Endothelial cell of umbilical vein (primary cell): ENCODE measurements around the gene POFUT2. TPM values are rescaled to one million over a fixed set of nuclear protein-coding genes. Genes with fewer than 3 reads are reported as not detected.

Experiments used
- BruUV-seq: library from RNA; stranded (reverse); fragments of 400-500 nt; replicated peaks from 2 replicates; lab custom pipeline; 2021; lab: Mats Ljungman, UMichigan
- CTCF ChIA-PET: fragments of 300-600, 350-600 bp; sonication (Branson Sonifier 250); formaldehyde crosslinking; loops from one replicate; lab custom pipeline; 2021; ENCODE audit warnings: antibody characterized with exemption, inconsistent platforms; lab: Charles Lee
- POLR2A ChIA-PET: fragments of 300-600, 350-600 bp; sonication (Branson Sonifier 250); formaldehyde crosslinking; loops from one replicate; lab custom pipeline; 2021; ENCODE audit warnings: antibody characterized with exemption, inconsistent platforms; lab: Charles Lee
- DNase-seq: peaks from one replicate; pipeline ENCODE4 v3.0.0-alpha.2; 2011; ENCODE audit warnings: low read depth, low spot score
- FAIRE-seq: peaks from 2 replicates; lab custom pipeline; 2011; peaks lifted over from hg19 to GRCh38; lab: Jason Lieb, UNC
- H2AFZ ChIP-seq: 2 replicates; pipeline ENCODE4 v1.6.0; 2012; ENCODE audit warnings: low read depth, low read length, control low read depth, inconsistent platforms
- H3K27ac ChIP-seq: 2 replicates; pipeline ENCODE4 v1.5.1; 2011; ENCODE audit warnings: low read depth, mild to moderate bottlenecking, control low read depth, low read length, moderate library complexity; ENCODE audit not compliant: insufficient read depth
- H3K27me3 ChIP-seq, 2 experiments: 2 replicates each; pipeline versions ENCODE4 v1.6.0 to v1.6.1; 2011; ENCODE audit warnings: low read length in 2 of 2, mixed read lengths in 1 of 2; ENCODE audit not compliant: control insufficient read depth in 2 of 2, insufficient read depth in 2 of 2
- H3K36me3 ChIP-seq, 2 experiments: 2 replicates in 1 of 2; 3 replicates in 1 of 2; pipeline ENCODE4 v1.5.1; 2011; ENCODE audit warnings: low read length in 2 of 2, mild to moderate bottlenecking in 1 of 2, moderate library complexity in 1 of 2; ENCODE audit not compliant: control insufficient read depth in 2 of 2, insufficient read depth in 2 of 2; ENCODE audit errors: extremely low read depth in 1 of 2
- H3K4me1 ChIP-seq: 3 replicates; pipeline ENCODE4 v1.5.1; 2011; ENCODE audit warnings: mild to moderate bottlenecking, low read length; ENCODE audit not compliant: control insufficient read depth, insufficient read depth; ENCODE audit errors: extremely low read depth
- H3K4me2 ChIP-seq: 2 replicates; pipeline ENCODE4 v1.6.1; 2011; ENCODE audit warnings: low read length, control low read depth, mixed read lengths; ENCODE audit not compliant: insufficient read depth
- H3K4me3 ChIP-seq, 3 experiments: fragments of 200-600 bp in 1 of 3; sonication (generic), shearing (Covaris generic) in 1 of 3; replicated peaks in 1 of 3; 2 replicates each; pipeline ENCODE4 v1.5.1; 2011 to 2016; ENCODE audit warnings: control low read depth in 3 of 3, low read length in 3 of 3, mild to moderate bottlenecking in 2 of 3, inconsistent platforms in 1 of 3, low read depth in 1 of 3, moderate library complexity in 1 of 3; ENCODE audit not compliant: insufficient read depth in 1 of 3
- H3K79me2 ChIP-seq: 2 replicates; pipeline ENCODE4 v1.6.0; 2012; ENCODE audit warnings: low read length, inconsistent platforms; ENCODE audit not compliant: control insufficient read depth, insufficient read depth
- H3K9ac ChIP-seq: replicated peaks from 2 replicates; pipeline ENCODE3; 2011; ENCODE audit warnings: low read length, control low read depth; ENCODE audit not compliant: insufficient read depth; ENCODE audit errors: extremely low read depth
- H3K9me1 ChIP-seq: replicated peaks from 3 replicates; pipeline ENCODE4 v1.6.0; 2011; ENCODE audit warnings: mild to moderate bottlenecking, low read length; ENCODE audit not compliant: control insufficient read depth, insufficient read depth; ENCODE audit errors: extremely low read depth
- H3K9me3 ChIP-seq: replicated peaks from 2 replicates; pipeline ENCODE4 v1.5.1; 2012; ENCODE audit warnings: low read length, inconsistent platforms; ENCODE audit not compliant: control insufficient read depth, insufficient read depth
- H4K20me1 ChIP-seq: replicated peaks from 2 replicates; pipeline ENCODE3; 2011; ENCODE audit warnings: mild to moderate bottlenecking, low read length; ENCODE audit not compliant: control insufficient read depth, insufficient read depth; ENCODE audit errors: extremely low read depth
- EZH2 ChIP-seq: IDR thresholded peaks from 2 replicates; pipeline ENCODE4 v1.6.1; 2012; ENCODE audit warnings: borderline replicate concordance, low read depth, mild to moderate bottlenecking, moderate library complexity, low read length, inconsistent platforms; ENCODE audit not compliant: severe bottlenecking
- FOS ChIP-seq: IDR thresholded peaks from 2 replicates; pipeline ENCODE4 v1.6.1; 2011; ENCODE audit warnings: mild to moderate bottlenecking, low read length, moderate library complexity, borderline replicate concordance; ENCODE audit not compliant: insufficient read depth
- GATA2 ChIP-seq: IDR thresholded peaks from 2 replicates; pipeline ENCODE4 v1.7.0; 2011; ENCODE audit warnings: low read depth, mild to moderate bottlenecking, moderate library complexity, mixed read lengths, low read length; ENCODE audit not compliant: insufficient read length, insufficient read depth
- JUN ChIP-seq: IDR thresholded peaks from 2 replicates; pipeline ENCODE4 v1.6.1; 2011; ENCODE audit warnings: borderline replicate concordance, low read depth; ENCODE audit not compliant: insufficient read length, insufficient read depth
- MYC ChIP-seq: IDR thresholded peaks from one replicate; pipeline ENCODE4 v1.6.1; 2011; ENCODE audit warnings: mild to moderate bottlenecking, low read depth, low read length
- POLR2A ChIP-seq: IDR thresholded peaks from 2 replicates; pipeline ENCODE4 v1.6.1; 2012; ENCODE audit warnings: low read depth, mild to moderate bottlenecking, control low read depth, low read length
- POLR2AphosphoS5 ChIP-seq: IDR thresholded peaks from 2 replicates; pipeline ENCODE4 v1.6.1; 2012; ENCODE audit warnings: low read depth, mild to moderate bottlenecking, control low read depth, low read length, moderate library complexity; ENCODE audit not compliant: insufficient read depth
- dilution Hi-C: fragments of 300-500 bp; cut with MboI; formaldehyde crosslinking; loops from one replicate; pipeline ENCODE4 v1.15.0; 2019; ENCODE audit warnings: low sequenced_read_pairs; ENCODE audit not compliant: extremely low pct_ligation_motif_present
- intact Hi-C: fragments of 100-400 bp; cut with micrococcal nuclease; formaldehyde crosslinking; loops from one replicate; pipeline ENCODE4 v1.10.0; 2022
- polyA plus RNA-seq, 4 experiments: library from polyadenylated mRNA; depleted of rRNA in 3 of 4; stranded (reverse) in 3 of 4; unstranded in 1 of 4; fragments of >200 nt; gene quantifications; 2 replicates each; pipeline versions ENCODE4 v1.2.1 to v1.2.3, GENCODE V29; 2011 to 2012; ENCODE audit warnings: missing spikeins in 1 of 4
- total RNA-seq: library from RNA; stranded (reverse); gene quantifications from 2 replicates; pipeline ENCODE4 v1.2.3, GENCODE V29; 2021
- TF ChIP-seq, protein P1 (sequence below): IDR thresholded peaks from 2 replicates; pipeline ENCODE4 v1.6.1; 2011; ENCODE audit not compliant: insufficient read depth, insufficient read length
- TF ChIP-seq, protein P2 (sequence below), 2 donors: IDR thresholded peaks; 1 replicate in 1 of 2; 2 replicates in 1 of 2; pipeline ENCODE4 v1.5.1; 2011; ENCODE audit warnings: low read length in 2 of 2, mild to moderate bottlenecking in 2 of 2, moderate library complexity in 2 of 2, control low read depth in 1 of 2, inconsistent platforms in 1 of 2, low read depth in 1 of 2; ENCODE audit not compliant: insufficient read depth in 1 of 2; ENCODE audit errors: extremely low read depth in 1 of 2

POFUT2 gene
- total and polyA plus RNA-seq, 2 donors (not counting 3 experiments of a cell fraction or from before 2014, with no cell fraction given) = 30.7 to 47.5 TPM

DNA sequence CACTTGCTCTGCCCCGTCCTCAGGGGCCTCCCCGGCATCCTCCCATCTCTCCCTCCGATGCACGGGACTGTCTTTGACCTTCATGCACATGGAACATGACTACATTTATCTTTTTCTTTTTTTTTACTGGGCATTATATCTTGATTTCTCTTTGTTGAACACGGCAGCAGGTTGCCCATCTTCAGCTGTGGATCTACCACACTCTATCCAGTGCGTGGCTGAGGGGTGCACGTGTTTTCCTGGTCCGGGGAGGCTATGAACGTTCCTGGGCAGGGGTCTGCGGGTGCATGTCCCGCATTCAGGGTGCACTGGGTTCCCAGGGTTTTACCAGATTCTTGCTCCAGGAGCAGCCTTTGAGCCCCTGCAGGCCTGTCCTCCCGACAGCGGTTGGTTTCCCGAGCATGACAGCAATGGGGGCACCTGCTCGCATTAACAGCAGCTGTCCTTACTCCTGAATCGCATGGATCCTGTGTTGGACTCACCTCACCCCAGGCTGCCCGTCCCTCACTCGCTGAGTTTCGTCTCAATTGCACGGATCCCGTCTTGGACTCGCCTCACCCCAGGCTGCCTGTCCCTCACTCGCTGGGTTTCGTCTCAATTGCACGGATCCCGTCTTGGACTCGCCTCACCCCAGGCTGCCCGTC lies 7.4 kb downstream of the POFUT2 start:
- no peak overlapping the region for H2AFZ ChIP-seq
- no peak overlapping the region for H3K9ac ChIP-seq
- H3K36me3 ChIP-seq = peaks cover 11 to 63% of the 10 kb centered on the region in 2 experiments
- no peaks in the 10 kb centered on the region for H3K79me2 ChIP-seq
- no peak overlapping the region for H3K4me2 ChIP-seq
- POLR2A ChIA-PET = no interaction called here
- no peaks in the 10 kb centered on the region for H3K27me3 ChIP-seq
- no peak overlapping the region for H3K4me3 ChIP-seq
- FAIRE-seq (no peak), DNase-seq (no peak)
- intact Hi-C loops = no loop called here
- no TSS peak for BruUV-seq
- no peaks in the 10 kb centered on the region for H4K20me1 ChIP-seq
- CTCF ChIA-PET = interaction anchor here (0.8 to 1.3 kb wide), 3 partner anchors 140 to 143 kb away, joined by 3 to 5 read pairs (median 4); no protein-coding TSS in a partner anchor
- H3K9me3 ChIP-seq = no peaks in the 10 kb centered on the region
- no peak overlapping the region for H3K27ac ChIP-seq
- dilution Hi-C loops = no loop called here
- TF ChIP-seq POLR2AphosphoS5 = no peak
- no peak for TF ChIP-seq FOS
- no peak for TF ChIP-seq JUN
- no peaks in the 10 kb centered on the region for H3K4me1 ChIP-seq
- H3K9me1 ChIP-seq = no peaks in the 10 kb centered on the region

DNA sequence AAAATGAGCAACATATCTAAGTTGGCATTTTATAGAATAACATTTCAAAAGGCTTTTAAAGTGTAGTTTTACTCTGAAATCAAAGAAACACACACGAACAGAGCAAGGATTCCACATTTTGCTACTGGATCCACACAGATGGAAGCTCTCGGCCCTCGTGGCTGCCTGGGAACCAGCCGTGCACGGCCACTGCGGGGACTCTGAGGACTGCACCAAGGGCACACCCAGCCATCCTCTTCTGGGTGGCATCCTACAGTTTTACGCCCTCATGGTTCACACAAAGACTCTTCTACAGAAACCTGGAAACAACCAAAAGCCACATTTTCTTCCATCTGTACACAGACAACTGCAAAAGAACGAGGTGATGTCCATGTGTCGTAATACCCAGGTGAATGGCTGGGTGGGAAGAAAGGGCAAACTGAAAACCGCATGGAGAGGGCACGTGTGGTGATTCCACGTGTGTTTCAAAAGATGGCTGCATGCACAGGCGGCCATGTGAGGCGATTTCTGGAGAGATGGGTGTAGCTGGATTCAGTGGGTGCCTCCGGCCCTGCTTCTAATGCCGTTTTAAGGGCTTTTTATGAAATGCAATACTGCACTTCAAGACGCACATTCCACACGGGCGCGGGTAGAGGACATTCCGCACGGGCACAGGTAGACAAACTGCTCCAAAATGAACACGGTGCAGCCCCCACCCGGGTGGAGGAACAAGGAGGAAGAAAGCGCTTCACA lies 8.1 kb downstream of the POFUT2 start:
- H3K4me2 ChIP-seq = no peak overlapping the region
- TF ChIP-seq, protein P1, sequence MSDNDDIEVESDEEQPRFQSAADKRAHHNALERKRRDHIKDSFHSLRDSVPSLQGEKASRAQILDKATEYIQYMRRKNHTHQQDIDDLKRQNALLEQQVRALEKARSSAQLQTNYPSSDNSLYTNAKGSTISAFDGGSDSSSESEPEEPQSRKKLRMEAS = no peak
- TF ChIP-seq POLR2A = no peak
- TF ChIP-seq FOS = no peak
- no peak for TF ChIP-seq POLR2AphosphoS5
- no peak for TF ChIP-seq EZH2
- no peak for TF ChIP-seq JUN
- TF ChIP-seq MYC = no peak
- TF ChIP-seq, protein P2, sequence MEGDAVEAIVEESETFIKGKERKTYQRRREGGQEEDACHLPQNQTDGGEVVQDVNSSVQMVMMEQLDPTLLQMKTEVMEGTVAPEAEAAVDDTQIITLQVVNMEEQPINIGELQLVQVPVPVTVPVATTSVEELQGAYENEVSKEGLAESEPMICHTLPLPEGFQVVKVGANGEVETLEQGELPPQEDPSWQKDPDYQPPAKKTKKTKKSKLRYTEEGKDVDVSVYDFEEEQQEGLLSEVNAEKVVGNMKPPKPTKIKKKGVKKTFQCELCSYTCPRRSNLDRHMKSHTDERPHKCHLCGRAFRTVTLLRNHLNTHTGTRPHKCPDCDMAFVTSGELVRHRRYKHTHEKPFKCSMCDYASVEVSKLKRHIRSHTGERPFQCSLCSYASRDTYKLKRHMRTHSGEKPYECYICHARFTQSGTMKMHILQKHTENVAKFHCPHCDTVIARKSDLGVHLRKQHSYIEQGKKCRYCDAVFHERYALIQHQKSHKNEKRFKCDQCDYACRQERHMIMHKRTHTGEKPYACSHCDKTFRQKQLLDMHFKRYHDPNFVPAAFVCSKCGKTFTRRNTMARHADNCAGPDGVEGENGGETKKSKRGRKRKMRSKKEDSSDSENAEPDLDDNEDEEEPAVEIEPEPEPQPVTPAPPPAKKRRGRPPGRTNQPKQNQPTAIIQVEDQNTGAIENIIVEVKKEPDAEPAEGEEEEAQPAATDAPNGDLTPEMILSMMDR (IDR thresholded peaks at IDR 0.05; ENCODE audit: extremely low read depth in 1 of 2, insufficient read depth in 1 of 2, low read depth in 1 of 2, low read length in 2 of 2) = no peak
- no peak for TF ChIP-seq GATA2
- peaks cover 10 to 60% of the 10 kb centered on the region in 2 experiments for H3K36me3 ChIP-seq
- H3K9me1 ChIP-seq = no peaks in the 10 kb centered on the region
- no peak for DNase-seq
- no peak overlapping the region for H2AFZ ChIP-seq
- H3K27ac ChIP-seq = no peak overlapping the region
- no peak overlapping the region for H3K4me3 ChIP-seq
- no peaks in the 10 kb centered on the region for H3K9me3 ChIP-seq
- BruUV-seq = no TSS peak
- intact Hi-C loops = no loop called here
- POLR2A ChIA-PET = no interaction called here
- H3K9ac ChIP-seq = no peak overlapping the region
- no peaks in the 10 kb centered on the region for H3K4me1 ChIP-seq
- dilution Hi-C loops = no loop called here
- no peaks in the 10 kb centered on the region for H4K20me1 ChIP-seq
- H3K79me2 ChIP-seq = peaks cover 6% of the 10 kb centered on the region
- no peak for FAIRE-seq
- CTCF ChIA-PET = no interaction called here
- H3K27me3 ChIP-seq = no peaks in the 10 kb centered on the region
